Keratinocyte (primary cell): ENCODE results near the gene DNLZ. TPM values are rescaled to one million over a fixed set of nuclear protein-coding genes. Genes with fewer than 3 reads are reported as not detected.

ENCODE experiments used
- DNase-seq: peaks from one replicate; pipeline ENCODE4 v3.0.0-alpha.2; 2011; ENCODE audit warnings: low read depth, missing footprints, low spot score
- FAIRE-seq: peaks from 2 replicates; lab custom pipeline; 2011; peaks lifted over from hg19 to GRCh38; lab: Jason Lieb, UNC
- H2AFZ ChIP-seq: 2 replicates; pipeline ENCODE4 v1.6.0; 2012; ENCODE audit warnings: low read length, control low read depth, inconsistent platforms; ENCODE audit not compliant: control insufficient read depth
- H3K27ac ChIP-seq: 2 replicates; pipeline ENCODE4 v1.5.1; 2011; ENCODE audit warnings: low read length; ENCODE audit not compliant: control insufficient read depth, insufficient read depth
- H3K27me3 ChIP-seq: 3 replicates; pipeline ENCODE4 v1.6.0; 2011; ENCODE audit warnings: low read length; ENCODE audit not compliant: control insufficient read depth, insufficient read depth; ENCODE audit errors: extremely low read depth
- H3K36me3 ChIP-seq, 2 experiments: 2 replicates in 1 of 2; 3 replicates in 1 of 2; pipeline ENCODE4 v1.5.1; 2011; ENCODE audit warnings: low read length in 2 of 2, mild to moderate bottlenecking in 1 of 2; ENCODE audit not compliant: control insufficient read depth in 2 of 2, insufficient read depth in 2 of 2; ENCODE audit errors: extremely low read depth in 1 of 2
- H3K4me1 ChIP-seq: 3 replicates; pipeline ENCODE4 v1.5.1; 2011; ENCODE audit warnings: low read length; ENCODE audit not compliant: control insufficient read depth, insufficient read depth; ENCODE audit errors: extremely low read depth
- H3K4me2 ChIP-seq: 3 replicates; pipeline ENCODE4 v1.6.0; 2011; ENCODE audit warnings: low read depth, low read length; ENCODE audit not compliant: control insufficient read depth, insufficient read depth; ENCODE audit errors: extremely low read depth
- H3K4me3 ChIP-seq, 3 experiments: fragments of 200-600 bp in 1 of 3; sonication (generic) in 1 of 3; 2 replicates in 2 of 3; 3 replicates in 1 of 3; pipeline ENCODE4 v1.5.1; 2011 to 2016; ENCODE audit warnings: low read length in 3 of 3, mild to moderate bottlenecking in 3 of 3, control low read depth in 2 of 3, inconsistent platforms in 1 of 3, low read depth in 1 of 3, mixed read lengths in 1 of 3, mixed run types in 1 of 3, moderate library complexity in 1 of 3; ENCODE audit not compliant: control insufficient read depth in 2 of 3, insufficient read depth in 2 of 3; ENCODE audit errors: extremely low read depth in 1 of 3
- H3K79me2 ChIP-seq: 2 replicates; pipeline ENCODE4 v1.6.0; 2012; ENCODE audit warnings: low read length; ENCODE audit not compliant: control insufficient read depth, insufficient read depth
- H3K9ac ChIP-seq: 3 replicates; pipeline ENCODE4 v1.6.0; 2011; ENCODE audit warnings: low read length; ENCODE audit not compliant: control insufficient read depth, insufficient read depth; ENCODE audit errors: extremely low read depth
- H3K9me1 ChIP-seq: 3 replicates; pipeline ENCODE4 v1.6.0; 2011; ENCODE audit warnings: low read length; ENCODE audit not compliant: control insufficient read depth, insufficient read depth; ENCODE audit errors: extremely low read depth
- H3K9me3 ChIP-seq: 2 replicates; pipeline ENCODE4 v1.5.1; 2012; ENCODE audit warnings: low read depth, low read length; ENCODE audit not compliant: control insufficient read depth
- H4K20me1 ChIP-seq: 3 replicates; pipeline ENCODE4 v1.6.0; 2011; ENCODE audit warnings: low read length; ENCODE audit not compliant: control insufficient read depth, insufficient read depth; ENCODE audit errors: extremely low read depth
- CTCF ChIP-seq, 3 experiments: IDR thresholded peaks in 1 of 3; conservative IDR thresholded peaks in 1 of 3; optimal IDR thresholded peaks in 1 of 3; 2 replicates in 2 of 3; 3 replicates in 1 of 3; pipeline versions ENCODE3 to v1.5.1; 2011; ENCODE audit warnings: low read length in 3 of 3, mild to moderate bottlenecking in 3 of 3, moderate library complexity in 2 of 3, control low read depth in 1 of 3, inconsistent platforms in 1 of 3; ENCODE audit not compliant: insufficient read depth in 2 of 3; ENCODE audit errors: extremely low read depth in 1 of 3
- EZH2 ChIP-seq: IDR thresholded peaks from one replicate; pipeline ENCODE4 v1.6.1; 2012; ENCODE audit warnings: inconsistent platforms, mild to moderate bottlenecking, low read length, moderate library complexity
- dilution Hi-C: fragments of 300-500 bp; cut with MboI; formaldehyde crosslinking; loops from one replicate; pipeline ENCODE4 v1.7.0; 2020; ENCODE audit warnings: low sequenced_read_pairs; ENCODE audit not compliant: extremely low pct_ligation_motif_present
- polyA plus RNA-seq, 5 experiments: library from polyadenylated mRNA; depleted of rRNA in 3 of 5; stranded (reverse) in 3 of 5; stranded (forward) in 1 of 5; unstranded in 1 of 5; fragments of >200 nt; gene quantifications; 1 replicate in 1 of 5; 2 replicates in 3 of 5; 3 replicates in 1 of 5; pipeline versions ENCODE4 v1.2.1 to v1.2.3, GENCODE V29; 2011 to 2012; ENCODE audit warnings: missing spikeins in 2 of 5, low read depth in 1 of 5, low replicate concordance in 1 of 5

Gene DNLZ
- polyA plus RNA-seq, 1 donor (not counting 4 experiments of a cell fraction or from before 2014, with no cell fraction given): 6.7 TPM

- Histone ChIP-seq H2AFZ (no peak overlapping the region), H3K27ac (no peak overlapping the region), H3K9me3 (no peaks in the 10 kb centered on the region), H3K4me3 (no peak overlapping the region), H3K79me2 (no peaks in the 10 kb centered on the region), H3K9me1 (no peaks in the 10 kb centered on the region), H3K36me3 (peaks cover 31 to 55% of the 10 kb centered on the region in 2 experiments), H3K4me2 (no peak overlapping the region), H4K20me1 (peaks cover 2% of the 10 kb centered on the region), H3K27me3 (no peaks in the 10 kb centered on the region), H3K9ac (no peak overlapping the region), H3K4me1 (no peaks in the 10 kb centered on the region)
- dilution Hi-C loops: no loop called here
- TF ChIP-seq CTCF (optimal IDR thresholded peaks at IDR 0.05 in 1 of 3, IDR thresholded peaks at IDR 0.05 in 1 of 3, conservative IDR thresholded peaks at IDR 0.05 in 1 of 3; ENCODE audit: extremely low read depth in 1 of 3, insufficient read depth in 2 of 3, low read length in 3 of 3) (no peak), EZH2 (no peak)
- DNase-seq (no peak), FAIRE-seq (no peak)
Observed at GRCh38 chr9:136385015-136385414, 21.5 kb upstream of the DNLZ start.

- peaks cover 2% of the 10 kb centered on the region for H4K20me1 ChIP-seq
- no peaks in the 10 kb centered on the region for H3K9me1 ChIP-seq
- no peak for DNase-seq
- no peaks in the 10 kb centered on the region for H3K79me2 ChIP-seq
- no peak overlapping the region for H3K27ac ChIP-seq
- H3K4me1 ChIP-seq: no peaks in the 10 kb centered on the region
- no peaks in the 10 kb centered on the region for H3K27me3 ChIP-seq
- no peak overlapping the region for H3K9ac ChIP-seq
- H3K4me3 ChIP-seq: no peak overlapping the region
- peaks cover 34 to 50% of the 10 kb centered on the region in 2 experiments for H3K36me3 ChIP-seq
- TF ChIP-seq CTCF (optimal IDR thresholded peaks at IDR 0.05 in 1 of 3, IDR thresholded peaks at IDR 0.05 in 1 of 3, conservative IDR thresholded peaks at IDR 0.05 in 1 of 3; ENCODE audit: extremely low read depth in 1 of 3, insufficient read depth in 2 of 3, low read length in 3 of 3): no peak
- TF ChIP-seq EZH2: no peak
- H3K4me2 ChIP-seq: no peak overlapping the region
- H2AFZ ChIP-seq: no peak overlapping the region
- dilution Hi-C loops: no loop called here
- H3K9me3 ChIP-seq: no peaks in the 10 kb centered on the region
- FAIRE-seq: no peak
Observed at GRCh38 chr9:136383436-136383835, 19.9 kb upstream of the DNLZ start.
